ENCODE data around the gene SLC22A1.
"Not testable (repeated sequence)": the region's sequence is repeated elsewhere in the genome, so short reads cannot be mapped to it uniquely, and the experiment has no call there.

Gene SLC22A1

GRCh38 chr6:160137989-160138835 is 16.6 kb downstream of the SLC22A1 start:
- no peak for DNase-seq (ENCODE audit: low read depth)

- DNase-seq (ENCODE audit: low read depth) = no peak
Measured at GRCh38 chr6:160138839-160139419, 17.3 kb downstream of the SLC22A1 start.

DNA sequence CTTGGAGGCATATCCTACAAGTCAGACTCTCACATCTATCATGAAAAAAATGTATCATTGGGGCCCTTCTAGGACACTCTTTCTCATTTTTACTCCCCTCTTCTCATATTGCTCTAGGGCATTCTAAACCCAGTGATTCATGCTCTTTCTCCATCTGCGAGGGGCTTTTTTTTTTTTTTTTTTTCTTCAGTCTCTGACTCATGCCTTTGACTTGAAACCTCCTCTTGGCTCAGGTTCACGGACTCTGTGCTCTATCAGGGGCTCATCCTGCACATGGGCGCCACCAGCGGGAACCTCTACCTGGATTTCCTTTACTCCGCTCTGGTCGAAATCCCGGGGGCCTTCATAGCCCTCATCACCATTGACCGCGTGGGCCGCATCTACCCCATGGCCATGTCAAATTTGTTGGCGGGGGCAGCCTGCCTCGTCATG is 17.8 kb downstream of the SLC22A1 start:
- DNase-seq (ENCODE audit: low read depth) = no peak

GRCh38 chr6:160140493-160140892 is 18.9 kb downstream of the SLC22A1 start:
- DNase-seq (ENCODE audit: low read depth) = not testable (repeated sequence)

GRCh38 chr6:160141001-160141726 is 19.5 kb downstream of the SLC22A1 start:
- DNase-seq (ENCODE audit: low read depth) = no peak

- no peak for DNase-seq (ENCODE audit: low read depth)
Measured at GRCh38 chr6:160142115-160142715, 20.6 kb downstream of the SLC22A1 start.

DNA sequence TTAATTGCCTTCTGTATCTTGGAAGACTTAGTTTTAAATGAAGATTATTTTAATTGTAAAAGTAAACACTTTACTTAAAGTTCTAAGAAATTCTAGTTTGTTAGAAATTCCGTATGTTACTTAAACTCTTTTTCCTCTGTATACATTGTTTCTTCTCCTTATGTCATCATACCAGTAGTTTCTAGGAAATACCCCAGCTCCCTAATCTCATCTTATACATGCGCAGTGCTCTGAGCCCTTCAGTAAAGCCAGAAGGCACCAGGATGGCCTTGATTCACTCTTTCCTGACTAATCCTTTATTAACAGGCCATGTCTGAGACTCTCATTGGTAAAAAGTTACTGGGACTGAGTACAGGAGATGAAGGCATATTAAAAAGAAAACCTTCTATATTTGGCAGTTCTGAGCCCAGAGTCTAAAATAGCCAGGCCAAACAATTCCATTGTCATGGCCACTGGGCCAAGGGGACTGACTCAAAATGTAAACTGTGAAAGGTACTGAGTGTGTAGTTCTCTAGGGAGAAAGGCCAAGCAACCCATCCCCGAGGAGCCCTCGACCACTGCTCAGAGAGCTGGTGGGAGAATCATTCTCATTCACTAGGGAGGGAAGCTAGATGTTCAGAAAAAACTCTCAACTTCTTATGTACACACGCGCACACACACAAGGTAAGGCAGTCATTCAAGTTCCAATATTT is 25.0 kb downstream of the SLC22A1 start:
- no peak for DNase-seq (ENCODE audit: low read depth)

DNA sequence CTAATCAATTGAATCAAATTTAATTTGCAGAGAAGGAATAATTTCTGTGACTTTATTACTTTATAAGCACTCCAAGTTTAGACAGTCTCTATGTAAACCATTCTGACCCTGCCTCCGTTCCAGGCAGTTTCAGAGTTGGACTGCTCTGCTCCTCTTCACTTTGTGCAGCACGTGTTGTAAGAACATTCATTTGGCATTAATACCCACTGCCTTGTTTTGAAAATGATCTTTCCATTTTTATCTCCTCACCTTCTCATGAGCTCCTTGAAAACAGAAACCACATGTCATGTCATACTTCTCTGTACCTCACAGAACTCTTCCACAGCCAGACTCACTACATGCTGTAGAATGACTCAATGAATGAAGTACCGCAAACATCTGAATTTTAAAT is 25.5 kb downstream of the SLC22A1 start:
- no peak for DNase-seq (ENCODE audit: low read depth)

- no peak for DNase-seq (ENCODE audit: low read depth)
Measured at GRCh38 chr6:160154471-160154870, 32.9 kb downstream of the SLC22A1 start.

GRCh38 chr6:160156842-160157241 is 35.2 kb downstream of the SLC22A1 start:
- DNase-seq (ENCODE audit: low read depth) = no peak

DNA sequence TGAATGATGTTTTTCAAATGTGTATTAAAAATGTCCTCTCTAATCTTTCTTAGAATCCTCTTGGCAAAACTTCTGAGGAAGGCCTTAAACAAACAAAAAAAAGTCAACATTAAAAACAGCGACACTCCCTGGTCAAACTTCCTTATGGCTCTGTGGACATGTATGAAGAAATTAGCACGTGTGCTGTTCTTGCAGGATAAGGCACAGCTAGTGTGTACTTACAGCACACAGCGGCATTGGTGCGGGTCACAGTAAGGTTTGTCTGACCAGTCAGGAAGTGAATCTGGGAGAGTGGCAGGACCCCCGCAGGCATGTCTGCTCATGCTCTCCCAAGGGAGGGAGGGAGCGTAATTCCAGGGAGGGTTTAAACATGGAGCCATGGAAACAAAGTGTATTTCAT is 38.8 kb downstream of the SLC22A1 start:
- DNase-seq (ENCODE audit: low read depth) = no peak

GRCh38 chr6:160160929-160161646 is 39.5 kb downstream of the SLC22A1 start:
- no peak for DNase-seq (ENCODE audit: low read depth)

GRCh38 chr6:160161647-160161986 is 40.0 kb downstream of the SLC22A1 start:
- no peak for DNase-seq (ENCODE audit: low read depth)

DNA sequence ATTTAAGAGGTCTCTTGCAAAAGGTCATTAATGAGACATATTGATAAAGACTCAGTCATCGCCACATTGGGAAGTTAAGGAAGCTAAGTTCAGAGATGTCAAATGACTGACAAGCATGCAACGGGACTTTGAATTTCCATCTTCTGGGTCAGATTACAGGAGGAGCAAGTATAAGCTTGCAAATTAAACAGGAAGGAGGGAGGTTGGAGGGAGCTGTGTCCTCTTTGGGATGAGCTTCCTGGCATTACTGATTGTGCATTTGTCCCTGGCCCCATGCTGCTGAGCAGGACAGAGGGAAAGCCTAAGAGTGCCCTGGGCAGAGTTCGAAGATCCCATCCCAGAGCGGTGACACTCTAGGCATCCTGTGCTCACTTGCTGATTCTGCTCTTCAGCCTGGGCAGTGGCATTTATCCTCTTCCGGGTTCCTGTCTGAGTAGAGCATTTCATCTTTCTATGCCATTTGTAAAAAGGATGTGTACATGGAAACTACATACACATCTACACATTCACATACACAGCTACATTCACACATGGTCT is 40.5 kb downstream of the SLC22A1 start:
- no peak for DNase-seq (ENCODE audit: low read depth)

- DNase-seq (ENCODE audit: low read depth) = no peak
Measured at GRCh38 chr6:160163425-160163824, 41.8 kb downstream of the SLC22A1 start.

GRCh38 chr6:160163912-160164311 is 42.3 kb downstream of the SLC22A1 start:
- DNase-seq (ENCODE audit: low read depth) = no peak

DNA sequence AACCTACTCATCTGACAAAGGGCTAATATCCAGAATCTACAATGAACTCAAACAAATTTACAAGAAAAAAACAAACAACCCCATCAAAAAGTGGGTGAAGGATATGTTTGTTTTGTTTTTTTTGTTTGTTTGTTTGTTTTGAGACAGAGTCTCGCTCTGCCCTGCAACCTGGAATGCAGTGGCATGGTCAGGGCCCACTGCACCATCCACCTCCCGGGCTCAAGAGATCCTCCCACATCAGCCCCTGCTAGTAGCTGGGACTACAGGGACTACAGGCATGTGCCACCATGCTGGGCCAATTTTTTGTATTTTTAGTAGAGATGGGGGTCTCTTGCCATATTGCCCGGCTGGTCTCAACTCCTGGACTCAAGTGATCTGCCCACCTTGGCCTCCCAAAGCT is 44.3 kb downstream of the SLC22A1 start:
- DNase-seq (ENCODE audit: low read depth) = not testable (repeated sequence)

- DNase-seq (ENCODE audit: low read depth) = no peak
Measured at GRCh38 chr6:160167604-160168399, 46.2 kb downstream of the SLC22A1 start.

DNA sequence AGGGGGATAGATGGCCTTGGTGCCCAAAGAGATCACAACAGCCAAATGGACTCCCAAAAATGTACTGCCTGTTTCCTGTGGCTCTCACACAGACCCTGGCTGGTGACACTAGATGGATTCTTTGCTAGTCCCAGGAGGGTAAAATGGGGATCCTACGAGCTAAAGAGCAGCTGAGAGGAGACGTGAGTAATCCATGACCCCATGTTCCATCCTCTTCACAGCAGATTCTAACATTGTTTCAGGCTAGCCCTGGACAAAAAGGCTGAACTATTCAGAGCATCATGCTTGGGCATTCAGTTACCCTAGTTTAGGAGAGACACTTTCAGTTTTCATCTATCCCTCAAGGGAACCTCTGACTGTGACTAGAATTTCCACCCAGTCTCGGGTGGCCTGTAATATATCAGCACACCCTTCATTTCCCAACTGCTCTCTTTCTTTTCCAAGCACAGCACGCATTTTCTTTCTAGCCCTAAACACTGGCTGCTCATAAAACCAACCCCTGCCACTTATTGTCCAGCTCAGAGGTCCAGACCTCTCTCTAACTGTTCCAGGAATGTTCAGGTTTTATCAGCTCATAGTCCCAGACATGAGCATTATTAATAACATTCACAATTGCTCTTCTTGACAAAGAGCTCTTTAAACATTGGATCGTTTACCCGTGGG is 48.5 kb downstream of the SLC22A1 start:
- no peak for DNase-seq (ENCODE audit: low read depth)

- DNase-seq (ENCODE audit: low read depth) = no peak
Measured at GRCh38 chr6:160172704-160173103, 51.1 kb downstream of the SLC22A1 start.

Measured in CMK (cell line).